ENCODE results near the gene C14orf180.
"Not testable (repeated sequence)": the region's sequence is repeated elsewhere in the genome, so short reads cannot be mapped to it uniquely, and the experiment has no call there.

C14orf180 gene

GRCh38 chr14:104562606-104563005 lies 17.0 kb upstream of the C14orf180 start:
- no peak for DNase-seq

DNA sequence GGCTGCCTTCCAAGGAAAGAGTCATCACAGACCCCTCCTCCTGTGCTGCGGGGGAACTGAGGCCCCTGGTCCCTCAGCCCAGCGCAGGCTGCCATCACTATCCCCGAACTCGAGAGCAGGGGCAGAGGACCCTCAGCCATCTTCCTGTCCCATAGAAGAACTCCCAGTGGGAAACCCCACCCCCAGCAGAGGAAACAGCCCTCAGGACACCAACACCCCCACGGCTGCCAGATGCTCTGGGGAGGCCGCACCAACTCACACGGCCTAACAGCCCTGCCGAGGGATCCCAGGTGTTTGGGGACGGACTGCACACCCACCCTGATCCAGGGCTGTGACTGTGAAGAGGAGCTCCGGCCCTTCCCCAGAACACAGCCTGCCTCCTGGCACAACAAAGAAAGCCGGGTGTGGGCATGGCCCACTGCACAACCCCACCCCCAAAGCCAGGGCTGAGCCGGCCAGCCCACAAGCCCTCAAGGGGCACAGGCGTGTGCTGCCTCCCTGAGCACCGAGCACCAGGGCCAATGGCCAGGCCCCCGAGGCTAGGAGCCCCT lies 16.3 kb upstream of the C14orf180 start:
- no peak for DNase-seq

GRCh38 chr14:104563742-104564615 lies 15.6 kb upstream of the C14orf180 start:
- no peak for DNase-seq

GRCh38 chr14:104564744-104565679 lies 14.6 kb upstream of the C14orf180 start:
- DNase-seq = no peak

DNA sequence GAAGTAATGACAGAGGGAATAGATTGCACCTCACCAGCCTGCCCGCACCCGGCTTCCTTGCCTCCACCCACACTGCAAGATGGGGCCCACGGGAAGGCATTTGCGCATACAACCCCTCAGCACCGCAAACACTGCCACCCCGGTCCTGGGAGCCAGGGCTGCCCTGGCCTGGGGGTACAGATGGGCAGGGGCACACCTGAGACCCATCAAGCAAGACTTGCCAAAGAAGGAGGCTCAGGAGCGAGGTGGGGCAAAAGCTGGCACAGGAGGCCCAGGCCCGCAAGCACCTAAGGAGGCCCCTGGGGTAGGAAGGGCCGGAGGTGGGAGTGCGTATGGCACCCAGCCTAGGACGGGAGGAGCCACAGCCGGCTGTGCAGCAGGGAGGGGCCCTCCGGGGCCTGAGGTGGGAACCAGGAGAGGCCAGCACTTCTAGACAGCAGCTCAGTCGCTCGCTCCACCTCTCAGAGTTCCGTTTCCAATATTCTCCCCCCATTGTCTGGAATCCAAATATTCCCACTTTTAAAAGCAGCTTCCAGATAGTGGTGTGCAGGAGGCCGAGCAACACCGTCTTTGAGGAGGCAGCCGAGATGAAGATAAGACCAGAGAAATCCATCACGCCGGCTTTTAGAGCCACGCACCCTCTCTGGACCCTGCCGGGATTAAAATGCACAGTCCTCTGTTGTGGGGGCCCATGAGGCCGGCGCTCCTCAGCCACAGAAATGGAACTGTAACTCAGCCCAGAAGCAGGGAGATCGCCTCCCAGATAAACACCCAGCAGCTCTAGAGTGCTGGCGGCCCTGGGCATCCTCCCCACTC lies 12.2 kb upstream of the C14orf180 start:
- DNase-seq = no peak

- DNase-seq = no peak
Observed at GRCh38 chr14:104567957-104568225, 11.7 kb upstream of the C14orf180 start.

- DNase-seq = no peak
Observed at GRCh38 chr14:104568620-104569019, 10.9 kb upstream of the C14orf180 start.

DNA sequence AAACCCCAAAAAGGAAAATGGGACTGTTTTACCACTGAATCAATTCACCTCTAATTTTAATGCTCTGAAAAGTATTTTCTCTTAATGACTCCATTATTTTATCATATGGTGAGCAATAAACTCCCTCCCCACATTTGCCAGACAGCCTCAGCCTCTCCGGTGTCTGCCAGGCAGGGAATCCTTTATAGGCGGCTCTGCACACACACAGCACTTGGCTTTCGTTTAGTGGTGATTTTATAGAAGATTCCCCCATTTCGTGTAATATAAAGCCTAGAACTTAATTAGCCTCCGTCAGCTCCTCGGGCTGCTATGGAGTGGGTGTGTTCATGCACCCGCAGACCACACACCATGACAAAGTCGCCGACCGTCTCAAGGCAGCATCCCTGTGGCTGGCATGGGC lies 10.1 kb upstream of the C14orf180 start:
- DNase-seq = no peak

GRCh38 chr14:104571246-104571645 lies 8.3 kb upstream of the C14orf180 start:
- no peak for DNase-seq

DNA sequence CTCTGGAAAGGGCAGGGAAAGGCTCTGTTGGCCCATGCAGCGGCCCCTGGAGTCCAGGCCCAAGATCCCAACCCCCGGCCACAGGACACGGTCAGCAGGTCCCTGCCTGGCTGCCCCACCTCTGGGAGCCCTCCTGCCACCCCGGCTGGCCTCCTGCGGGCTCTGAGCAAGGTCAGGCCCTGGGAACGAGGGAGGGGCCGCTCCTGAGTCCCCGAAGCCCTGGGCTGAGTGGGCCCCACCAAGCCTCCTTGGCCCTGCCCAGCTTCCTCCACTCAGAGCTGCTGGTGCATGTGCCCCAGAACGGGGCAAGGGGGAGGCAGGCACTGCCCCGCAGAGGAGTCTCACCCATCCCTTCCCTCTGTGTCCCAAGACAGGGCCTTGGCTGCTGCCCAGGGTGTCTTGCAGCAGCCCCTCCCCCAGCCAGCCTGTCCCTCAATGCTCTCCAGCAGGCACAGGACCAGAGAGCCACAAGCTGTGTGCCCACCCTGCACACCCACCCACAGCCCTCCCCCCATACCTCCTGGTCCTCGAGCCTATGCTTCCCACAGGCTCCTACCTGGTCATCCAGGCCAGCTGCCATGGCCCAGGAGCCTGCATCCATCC lies 7.4 kb upstream of the C14orf180 start:
- DNase-seq = no peak

GRCh38 chr14:104572668-104573067 lies 6.9 kb upstream of the C14orf180 start:
- DNase-seq = no peak

- no peak for DNase-seq
Observed at GRCh38 chr14:104573930-104574329, 5.6 kb upstream of the C14orf180 start.

DNA sequence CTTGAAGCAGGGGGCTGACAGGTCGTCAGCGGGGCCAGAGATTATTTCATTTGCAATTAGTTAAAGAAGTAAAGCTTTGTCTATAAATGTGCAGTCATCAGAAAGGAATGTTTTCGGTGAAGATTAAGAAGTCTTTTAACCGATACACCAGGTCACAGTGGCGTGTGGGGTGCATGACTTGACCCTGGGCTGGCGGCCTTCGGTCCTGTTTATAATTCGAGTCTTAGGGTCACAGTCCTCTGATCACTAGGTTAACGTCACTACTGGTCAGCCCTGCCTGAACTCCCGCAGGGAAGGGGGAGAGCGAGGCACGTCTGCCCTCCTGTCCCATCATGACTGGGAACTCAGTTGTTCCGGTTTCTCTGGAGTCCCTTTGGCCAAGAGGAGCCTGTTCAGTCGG lies 5.0 kb upstream of the C14orf180 start:
- no peak for DNase-seq

- DNase-seq = no peak
Observed at GRCh38 chr14:104574978-104575583, 4.5 kb upstream of the C14orf180 start.

DNA sequence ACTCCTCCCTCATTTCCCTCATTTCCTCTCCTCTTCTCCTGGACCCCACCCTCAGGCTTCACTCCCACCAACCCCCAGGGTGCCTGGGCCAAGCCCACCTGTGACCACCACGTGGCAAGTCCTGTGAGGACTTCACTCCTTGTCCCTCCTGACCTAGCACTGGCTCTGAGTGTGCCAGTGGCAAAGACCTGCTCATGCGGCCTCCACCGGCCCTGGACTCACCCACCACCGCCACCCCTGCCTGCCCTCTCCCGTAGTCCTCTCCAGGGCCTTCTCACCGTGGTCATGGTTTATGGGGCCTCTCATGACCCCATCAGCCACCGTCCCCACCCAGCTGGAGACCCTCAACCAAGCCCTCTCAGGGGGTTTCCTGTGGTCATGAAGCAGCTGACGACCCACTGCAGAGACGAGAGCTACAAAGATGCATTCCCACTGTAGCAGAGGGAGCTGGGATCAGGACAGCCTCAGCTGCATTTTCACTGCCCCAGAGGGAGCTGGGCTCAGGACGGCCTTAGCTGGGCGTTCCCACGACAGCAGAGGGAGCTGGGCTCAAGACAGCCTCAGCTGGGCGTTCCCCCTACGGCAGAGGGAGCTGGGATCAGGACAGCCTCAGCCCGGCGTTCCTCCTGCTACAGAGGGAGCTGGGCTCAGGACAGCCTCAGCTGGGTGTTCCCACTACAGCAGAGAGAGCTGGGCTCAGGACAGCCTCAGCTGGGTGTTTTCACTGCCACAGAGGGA lies 3.2 kb upstream of the C14orf180 start:
- no peak for DNase-seq

- no peak for DNase-seq
Observed at GRCh38 chr14:104576970-104577332, 2.6 kb upstream of the C14orf180 start.

GRCh38 chr14:104577426-104577825 lies 2.1 kb upstream of the C14orf180 start:
- DNase-seq = no peak

DNA sequence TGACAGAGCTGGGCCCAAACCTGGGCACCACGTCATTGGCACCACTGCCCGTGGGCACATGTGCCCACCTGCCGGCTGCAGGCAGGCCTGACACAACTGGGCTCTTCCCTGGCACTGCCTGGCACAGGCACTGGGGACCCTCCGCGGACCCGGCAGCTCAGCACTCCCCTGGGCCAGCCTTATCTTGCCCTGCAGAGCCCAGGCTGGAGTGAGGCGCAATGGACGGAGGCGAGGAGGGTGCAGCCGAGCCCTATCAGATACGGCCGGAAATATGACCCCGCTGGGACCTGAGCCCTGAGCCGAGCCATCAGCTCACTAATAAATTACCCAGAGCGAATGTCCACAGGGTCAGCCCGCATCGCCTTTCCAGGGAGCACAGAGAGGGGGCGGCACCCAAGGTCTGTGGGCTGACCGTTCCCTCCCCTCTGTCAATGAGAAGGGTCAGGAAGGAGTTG lies 1.7 kb upstream of the C14orf180 start:
- DNase-seq = no peak

GRCh38 chr14:104578321-104578720 lies 1.2 kb upstream of the C14orf180 start:
- DNase-seq = no peak

GRCh38 chr14:104579939-104580338 lies 375 bp downstream of the C14orf180 start:
- not testable (repeated sequence) for DNase-seq

GRCh38 chr14:104580961-104581360 lies 1.4 kb downstream of the C14orf180 start:
- no peak for DNase-seq
